Chondrocyte (in vitro differentiated cells): ENCODE measurements around the gene BACE2. TPM values are rescaled to one million over a fixed set of nuclear protein-coding genes. Genes with fewer than 3 reads are reported as not detected.

Source experiments
- DNase-seq: peaks from one replicate; pipeline ENCODE4 v3.0.0; 2021; ENCODE audit warnings: mixed read lengths, low spot score
- H3K27ac Mint-ChIP-seq: one replicate; pipeline ENCODE4 v1.8.0; 2021; ENCODE audit warnings: mild to moderate bottlenecking, moderate library complexity, mixed read lengths; ENCODE audit not compliant: unreplicated experiment
- H3K27me3 Mint-ChIP-seq: 2 replicates; pipeline ENCODE4 v1.8.0; 2021; ENCODE audit warnings: low read depth, mixed read lengths
- H3K36me3 Mint-ChIP-seq: 2 replicates; pipeline ENCODE4 v1.8.0; 2021; ENCODE audit warnings: low read depth, mixed read lengths
- H3K4me1 Mint-ChIP-seq: 2 replicates; pipeline ENCODE4 v1.8.0; 2021; ENCODE audit warnings: low read depth, mild to moderate bottlenecking, mixed read lengths
- H3K4me3 Mint-ChIP-seq: one replicate; pipeline ENCODE4 v1.8.0; 2021; ENCODE audit warnings: mild to moderate bottlenecking, moderate library complexity, mixed read lengths; ENCODE audit not compliant: unreplicated experiment
- H3K9me3 Mint-ChIP-seq: 2 replicates; pipeline ENCODE4 v1.8.0; 2021; ENCODE audit warnings: low read depth, mixed read lengths
- CTCF ChIP-seq: fragments of 200-600 bp; sonication (generic); IDR thresholded peaks from 2 replicates; pipeline ENCODE4 v1.5.0; 2021; ENCODE audit warnings: antibody characterized with exemption, mild to moderate bottlenecking, moderate library complexity
- total RNA-seq: library from RNA; stranded (reverse); gene quantifications from 3 replicates; pipeline ENCODE4 v1.2.1, GENCODE V29; 2021

BACE2 gene
- total RNA-seq, 1 donor from 2014 or later: 77.9 TPM

GRCh38 chr21:41210426-41211059, 42.6 kb downstream of the BACE2 start:
- Mint-ChIP-seq H3K36me3 (peaks cover 6% of the 10 kb centered on the region), H3K4me1 (peaks cover 65% of the 10 kb centered on the region), H3K27me3 (no peaks in the 10 kb centered on the region), H3K4me3 (no peak overlapping the region), H3K9me3 (no peaks in the 10 kb centered on the region), H3K27ac (no peak overlapping the region)
- TF ChIP-seq CTCF: no peak
- DNase-seq: peak; percentile 51

- no peak for DNase-seq
- H3K27ac Mint-ChIP-seq: no peak overlapping the region
- peaks cover 72% of the 10 kb centered on the region for H3K4me1 Mint-ChIP-seq
- H3K36me3 Mint-ChIP-seq: peaks cover 6% of the 10 kb centered on the region
- H3K9me3 Mint-ChIP-seq: no peaks in the 10 kb centered on the region
- TF ChIP-seq CTCF: no peak
- H3K27me3 Mint-ChIP-seq: no peaks in the 10 kb centered on the region
- no peak overlapping the region for H3K4me3 Mint-ChIP-seq
Observed at GRCh38 chr21:41211060-41211805, 43.3 kb downstream of the BACE2 start.

- Mint-ChIP-seq H3K27ac (peak overlapping the region; percentile 42), H3K9me3 (no peaks in the 10 kb centered on the region), H3K4me1 (peaks cover 70% of the 10 kb centered on the region)
Observed at GRCh38 chr21:41213021-41213420, 45.1 kb downstream of the BACE2 start.

GRCh38 chr21:41215856-41216408, 48.0 kb downstream of the BACE2 start:
- H3K27me3 Mint-ChIP-seq: no peaks in the 10 kb centered on the region
- no peak for DNase-seq
- H3K36me3 Mint-ChIP-seq: peaks cover 6% of the 10 kb centered on the region
- H3K4me3 Mint-ChIP-seq: no peak overlapping the region
- H3K9me3 Mint-ChIP-seq: no peaks in the 10 kb centered on the region
- TF ChIP-seq CTCF: no peak
- H3K4me1 Mint-ChIP-seq: peaks cover 77% of the 10 kb centered on the region
- H3K27ac Mint-ChIP-seq: peak overlapping the region; percentile 87

More at GRCh38 chr21:41213021-41213420, 45.1 kb downstream of the BACE2 start:
- peaks cover 6% of the 10 kb centered on the region for H3K36me3 Mint-ChIP-seq
- no peak for TF ChIP-seq CTCF
- no peak for DNase-seq
- no peak overlapping the region for H3K4me3 Mint-ChIP-seq
- H3K27me3 Mint-ChIP-seq: no peaks in the 10 kb centered on the region

GRCh38 chr21:41216486-41216885, 48.5 kb downstream of the BACE2 start:
- peaks cover 6% of the 10 kb centered on the region for H3K36me3 Mint-ChIP-seq
- no peak for DNase-seq
- H3K27ac Mint-ChIP-seq: peak overlapping the region; percentile 87
- no peaks in the 10 kb centered on the region for H3K9me3 Mint-ChIP-seq
- no peak for TF ChIP-seq CTCF
- no peaks in the 10 kb centered on the region for H3K27me3 Mint-ChIP-seq
- H3K4me1 Mint-ChIP-seq: peaks cover 77% of the 10 kb centered on the region
- no peak overlapping the region for H3K4me3 Mint-ChIP-seq
